Keratinocyte (primary cell): ENCODE results near the gene CCDC12. TPM values are rescaled to one million over a fixed set of nuclear protein-coding genes. Genes with fewer than 3 reads are reported as not detected.

Experiments used
- DNase-seq: peaks from one replicate; pipeline ENCODE4 v3.0.0-alpha.2; 2011; ENCODE audit warnings: low read depth, missing footprints, low spot score
- FAIRE-seq: peaks from 2 replicates; lab custom pipeline; 2011; peaks lifted over from hg19 to GRCh38; lab: Jason Lieb, UNC
- H2AFZ ChIP-seq: 2 replicates; pipeline ENCODE4 v1.6.0; 2012; ENCODE audit warnings: low read length, control low read depth, inconsistent platforms; ENCODE audit not compliant: control insufficient read depth
- H3K27ac ChIP-seq: 2 replicates; pipeline ENCODE4 v1.5.1; 2011; ENCODE audit warnings: low read length; ENCODE audit not compliant: control insufficient read depth, insufficient read depth
- H3K27me3 ChIP-seq: 3 replicates; pipeline ENCODE4 v1.6.0; 2011; ENCODE audit warnings: low read length; ENCODE audit not compliant: control insufficient read depth, insufficient read depth; ENCODE audit errors: extremely low read depth
- H3K36me3 ChIP-seq, 2 experiments: 2 replicates in 1 of 2; 3 replicates in 1 of 2; pipeline ENCODE4 v1.5.1; 2011; ENCODE audit warnings: low read length in 2 of 2, mild to moderate bottlenecking in 1 of 2; ENCODE audit not compliant: control insufficient read depth in 2 of 2, insufficient read depth in 2 of 2; ENCODE audit errors: extremely low read depth in 1 of 2
- H3K4me1 ChIP-seq: 3 replicates; pipeline ENCODE4 v1.5.1; 2011; ENCODE audit warnings: low read length; ENCODE audit not compliant: control insufficient read depth, insufficient read depth; ENCODE audit errors: extremely low read depth
- H3K4me2 ChIP-seq: 3 replicates; pipeline ENCODE4 v1.6.0; 2011; ENCODE audit warnings: low read depth, low read length; ENCODE audit not compliant: control insufficient read depth, insufficient read depth; ENCODE audit errors: extremely low read depth
- H3K4me3 ChIP-seq, 3 experiments: fragments of 200-600 bp in 1 of 3; sonication (generic) in 1 of 3; 2 replicates in 2 of 3; 3 replicates in 1 of 3; pipeline ENCODE4 v1.5.1; 2011 to 2016; ENCODE audit warnings: low read length in 3 of 3, mild to moderate bottlenecking in 3 of 3, control low read depth in 2 of 3, inconsistent platforms in 1 of 3, low read depth in 1 of 3, mixed read lengths in 1 of 3, mixed run types in 1 of 3, moderate library complexity in 1 of 3; ENCODE audit not compliant: control insufficient read depth in 2 of 3, insufficient read depth in 2 of 3; ENCODE audit errors: extremely low read depth in 1 of 3
- H3K79me2 ChIP-seq: 2 replicates; pipeline ENCODE4 v1.6.0; 2012; ENCODE audit warnings: low read length; ENCODE audit not compliant: control insufficient read depth, insufficient read depth
- H3K9ac ChIP-seq: 3 replicates; pipeline ENCODE4 v1.6.0; 2011; ENCODE audit warnings: low read length; ENCODE audit not compliant: control insufficient read depth, insufficient read depth; ENCODE audit errors: extremely low read depth
- H3K9me1 ChIP-seq: 3 replicates; pipeline ENCODE4 v1.6.0; 2011; ENCODE audit warnings: low read length; ENCODE audit not compliant: control insufficient read depth, insufficient read depth; ENCODE audit errors: extremely low read depth
- H3K9me3 ChIP-seq: 2 replicates; pipeline ENCODE4 v1.5.1; 2012; ENCODE audit warnings: low read depth, low read length; ENCODE audit not compliant: control insufficient read depth
- H4K20me1 ChIP-seq: 3 replicates; pipeline ENCODE4 v1.6.0; 2011; ENCODE audit warnings: low read length; ENCODE audit not compliant: control insufficient read depth, insufficient read depth; ENCODE audit errors: extremely low read depth
- EZH2 ChIP-seq: IDR thresholded peaks from one replicate; pipeline ENCODE4 v1.6.1; 2012; ENCODE audit warnings: inconsistent platforms, mild to moderate bottlenecking, low read length, moderate library complexity
- dilution Hi-C: fragments of 300-500 bp; cut with MboI; formaldehyde crosslinking; loops from one replicate; pipeline ENCODE4 v1.7.0; 2020; ENCODE audit warnings: low sequenced_read_pairs; ENCODE audit not compliant: extremely low pct_ligation_motif_present
- polyA plus RNA-seq, 5 experiments: library from polyadenylated mRNA; depleted of rRNA in 3 of 5; stranded (reverse) in 3 of 5; stranded (forward) in 1 of 5; unstranded in 1 of 5; fragments of >200 nt; gene quantifications; 1 replicate in 1 of 5; 2 replicates in 3 of 5; 3 replicates in 1 of 5; pipeline versions ENCODE4 v1.2.1 to v1.2.3, GENCODE V29; 2011 to 2012; ENCODE audit warnings: missing spikeins in 2 of 5, low read depth in 1 of 5, low replicate concordance in 1 of 5
- TF ChIP-seq, protein P1 (sequence below), 3 experiments: IDR thresholded peaks in 1 of 3; conservative IDR thresholded peaks in 1 of 3; optimal IDR thresholded peaks in 1 of 3; 2 replicates in 2 of 3; 3 replicates in 1 of 3; pipeline versions ENCODE3 to v1.5.1; 2011; ENCODE audit warnings: low read length in 3 of 3, mild to moderate bottlenecking in 3 of 3, moderate library complexity in 2 of 3, control low read depth in 1 of 3, inconsistent platforms in 1 of 3; ENCODE audit not compliant: insufficient read depth in 2 of 3; ENCODE audit errors: extremely low read depth in 1 of 3

CCDC12 gene
- polyA plus RNA-seq, 1 donor (not counting 4 experiments of a cell fraction or from before 2014, with no cell fraction given), result 27.5 TPM

DNA sequence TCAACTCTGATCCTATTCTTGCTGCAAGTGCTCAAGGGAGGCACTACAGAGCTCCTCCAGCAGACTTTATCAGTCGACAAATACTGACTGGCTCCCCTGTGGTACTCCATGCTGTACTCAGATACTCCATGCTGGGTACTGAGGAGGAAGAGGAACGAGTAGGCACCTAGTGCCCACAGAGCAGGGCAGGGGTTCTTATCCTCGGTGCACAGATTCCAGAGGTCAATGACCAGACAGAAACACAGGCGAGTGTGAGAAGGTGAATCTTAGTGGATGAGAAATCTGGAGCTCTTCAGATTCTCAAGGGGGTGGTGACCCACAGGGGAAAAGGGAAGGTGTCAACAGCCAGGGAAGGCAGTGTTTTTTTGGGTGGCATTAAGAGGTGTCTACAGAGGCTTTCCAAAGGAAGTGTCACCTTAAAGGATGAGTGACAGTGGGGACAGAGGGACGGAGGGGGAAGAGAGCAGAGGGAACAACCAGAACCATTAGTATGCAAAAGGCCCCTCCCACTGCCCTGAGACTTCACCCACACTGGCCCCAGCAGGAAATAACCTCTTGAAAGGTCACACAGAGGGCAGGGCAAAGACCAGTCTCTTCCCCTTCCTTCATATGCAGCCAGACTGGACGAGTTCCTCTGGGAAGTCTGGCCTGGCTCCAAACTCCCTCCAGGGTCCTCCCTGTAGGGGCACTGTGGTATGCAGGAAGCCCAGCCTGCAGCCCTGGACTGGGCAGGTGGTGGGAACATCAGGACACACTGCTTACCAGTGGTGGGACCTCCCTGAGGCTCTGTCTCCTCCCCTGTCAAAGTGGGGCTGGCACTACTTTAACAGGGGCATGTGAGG is 27.5 kb downstream of the CCDC12 start:
- H2AFZ ChIP-seq, result no peak overlapping the region
- DNase-seq, result no peak
- H3K9ac ChIP-seq, result peak overlapping the region; percentile 48
- no peak for TF ChIP-seq EZH2
- TF ChIP-seq, protein P1, sequence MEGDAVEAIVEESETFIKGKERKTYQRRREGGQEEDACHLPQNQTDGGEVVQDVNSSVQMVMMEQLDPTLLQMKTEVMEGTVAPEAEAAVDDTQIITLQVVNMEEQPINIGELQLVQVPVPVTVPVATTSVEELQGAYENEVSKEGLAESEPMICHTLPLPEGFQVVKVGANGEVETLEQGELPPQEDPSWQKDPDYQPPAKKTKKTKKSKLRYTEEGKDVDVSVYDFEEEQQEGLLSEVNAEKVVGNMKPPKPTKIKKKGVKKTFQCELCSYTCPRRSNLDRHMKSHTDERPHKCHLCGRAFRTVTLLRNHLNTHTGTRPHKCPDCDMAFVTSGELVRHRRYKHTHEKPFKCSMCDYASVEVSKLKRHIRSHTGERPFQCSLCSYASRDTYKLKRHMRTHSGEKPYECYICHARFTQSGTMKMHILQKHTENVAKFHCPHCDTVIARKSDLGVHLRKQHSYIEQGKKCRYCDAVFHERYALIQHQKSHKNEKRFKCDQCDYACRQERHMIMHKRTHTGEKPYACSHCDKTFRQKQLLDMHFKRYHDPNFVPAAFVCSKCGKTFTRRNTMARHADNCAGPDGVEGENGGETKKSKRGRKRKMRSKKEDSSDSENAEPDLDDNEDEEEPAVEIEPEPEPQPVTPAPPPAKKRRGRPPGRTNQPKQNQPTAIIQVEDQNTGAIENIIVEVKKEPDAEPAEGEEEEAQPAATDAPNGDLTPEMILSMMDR (optimal IDR thresholded peaks at IDR 0.05 in 1 of 3, IDR thresholded peaks at IDR 0.05 in 1 of 3, conservative IDR thresholded peaks at IDR 0.05 in 1 of 3; ENCODE audit: extremely low read depth in 1 of 3, insufficient read depth in 2 of 3, low read length in 3 of 3), result no peak
- H3K9me3 ChIP-seq, result no peaks in the 10 kb centered on the region
- H3K79me2 ChIP-seq, result peaks cover 69% of the 10 kb centered on the region
- H3K4me3 ChIP-seq, result no peak overlapping the region
- H3K27ac ChIP-seq, result peak overlapping the region; percentile 95
- peaks cover 20% of the 10 kb centered on the region for H3K9me1 ChIP-seq
- H3K4me2 ChIP-seq, result peak overlapping the region; percentile 67
- dilution Hi-C loops, result no loop called here
- H4K20me1 ChIP-seq, result peaks cover 24% of the 10 kb centered on the region
- H3K4me1 ChIP-seq, result peaks cover 58% of the 10 kb centered on the region
- peaks cover 2 to 12% of the 10 kb centered on the region in 2 experiments for H3K36me3 ChIP-seq
- no peaks in the 10 kb centered on the region for H3K27me3 ChIP-seq
- no peak for FAIRE-seq

DNA sequence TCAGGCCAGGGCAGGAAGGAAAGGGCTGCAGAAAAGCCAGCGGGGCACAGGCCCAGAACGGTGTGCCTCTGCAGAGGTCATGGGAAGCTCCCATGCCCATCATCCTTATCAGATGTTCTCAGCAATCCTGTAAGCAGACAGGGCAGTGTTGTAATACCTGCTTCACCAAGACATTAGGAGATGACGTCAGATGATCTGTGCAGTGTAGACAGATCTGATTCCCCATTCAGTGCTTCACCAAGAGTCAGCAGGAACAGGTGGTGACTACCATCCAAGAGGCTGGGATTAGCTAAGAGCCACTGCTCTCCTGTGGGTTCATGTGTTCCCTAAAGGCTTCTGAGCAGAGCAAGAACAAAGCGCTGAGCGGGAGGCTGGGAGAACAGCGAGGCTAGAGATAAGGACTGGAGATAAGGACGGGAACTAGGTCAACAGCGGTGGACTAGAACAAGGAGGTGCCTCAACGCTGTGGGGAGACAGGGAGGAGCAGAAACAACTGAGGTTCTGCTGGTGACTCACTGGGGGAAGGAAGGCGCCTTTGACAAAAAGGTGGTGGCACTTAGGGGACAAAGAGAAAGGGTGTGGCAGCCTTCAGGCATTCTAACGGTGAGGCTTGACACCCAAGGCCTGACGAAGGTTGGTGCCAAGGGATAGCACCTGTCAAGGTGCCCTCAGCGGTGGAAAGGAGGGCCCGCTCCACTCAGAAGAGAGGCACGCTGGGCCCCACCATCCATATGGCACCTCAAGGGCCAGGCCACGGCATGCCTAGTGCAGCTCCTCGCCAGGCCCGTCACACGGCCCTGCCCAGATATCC is 28.4 kb downstream of the CCDC12 start:
- no peak overlapping the region for H3K4me3 ChIP-seq
- peaks cover 25% of the 10 kb centered on the region for H4K20me1 ChIP-seq
- peak; percentile 86 for DNase-seq
- peaks cover 2 to 12% of the 10 kb centered on the region in 2 experiments for H3K36me3 ChIP-seq
- no peaks in the 10 kb centered on the region for H3K9me3 ChIP-seq
- peaks cover 67% of the 10 kb centered on the region for H3K4me1 ChIP-seq
- peak overlapping the region; percentile 95 for H3K27ac ChIP-seq
- H3K9ac ChIP-seq, result peak overlapping the region; percentile 67
- dilution Hi-C loops, result no loop called here
- TF ChIP-seq, protein P1 (optimal IDR thresholded peaks at IDR 0.05 in 1 of 3, IDR thresholded peaks at IDR 0.05 in 1 of 3, conservative IDR thresholded peaks at IDR 0.05 in 1 of 3; ENCODE audit: extremely low read depth in 1 of 3, insufficient read depth in 2 of 3, low read length in 3 of 3), result no peak
- no peak for TF ChIP-seq EZH2
- H3K27me3 ChIP-seq, result no peaks in the 10 kb centered on the region
- peaks cover 24% of the 10 kb centered on the region for H3K9me1 ChIP-seq
- FAIRE-seq, result peak; percentile 80
- peak overlapping the region; percentile 67 for H3K4me2 ChIP-seq
- H3K79me2 ChIP-seq, result peaks cover 66% of the 10 kb centered on the region
- no peak overlapping the region for H2AFZ ChIP-seq
